Left ventricle myocardium inferior (tissue), 1 donor: ENCODE data around the gene NT5C1B. TPM values are rescaled to one million over a fixed set of nuclear protein-coding genes. Genes with fewer than 3 reads are reported as not detected.
A peak's percentile ranks its signal among the peaks of the same experiment; 100 is the strongest.

Experiments used
- DNase-seq: peaks from one replicate; pipeline ENCODE4 v3.0.0-alpha.2; 2020
- H3K27ac ChIP-seq: fragments of 200-600 bp; replicated peaks from 2 replicates; pipeline ENCODE4 v1.8.0; 2021
- H3K27me3 ChIP-seq: fragments of 200-600 bp; 2 replicates; pipeline ENCODE4 v1.8.0; 2021; ENCODE audit warnings: low read depth
- H3K36me3 ChIP-seq: fragments of 200-600 bp; 2 replicates; pipeline ENCODE4 v1.8.0; 2021
- H3K4me1 ChIP-seq: fragments of 200-600 bp; 2 replicates; pipeline ENCODE4 v1.8.0; 2021
- H3K4me3 ChIP-seq: fragments of 200-600 bp; 2 replicates; pipeline ENCODE4 v1.8.0; 2021; ENCODE audit warnings: mild to moderate bottlenecking, moderate library complexity
- H3K9me3 ChIP-seq: fragments of 200-600 bp; replicated peaks from 2 replicates; pipeline ENCODE4 v1.8.0; 2021
- CTCF ChIP-seq: fragments of 200-600 bp; IDR thresholded peaks from 2 replicates; pipeline ENCODE4 v1.8.0; 2021; ENCODE audit warnings: antibody characterized with exemption, mild to moderate bottlenecking, borderline replicate concordance
- intact Hi-C: fragments of 100-400 bp; cut with micrococcal nuclease; formaldehyde crosslinking; loops from one replicate; pipeline ENCODE4 v1.11.0; 2022
- total RNA-seq: library from RNA; stranded (reverse); fragmentation: NEBNext Ultra II Directional; extraction: Animal tissue kit (Norgen Biotek cat#: 25700); gene quantifications from one replicate; pipeline ENCODE4 v1.2.1, GENCODE V29; 2021
- donor health status: DM: no; HTN: yes; CAD: no; lungs with severe emphysema.

Gene NT5C1B
- total RNA-seq, 1 donor from 2014 or later, result not detected

GRCh38 chr2:18583905-18584607 is 5.3 kb downstream of the NT5C1B start:
- no peak overlapping the region for H3K27ac ChIP-seq
- no peak for TF ChIP-seq CTCF
- H3K4me3 ChIP-seq, result no peak overlapping the region
- peaks cover 14% of the 10 kb centered on the region for H3K9me3 ChIP-seq
- no peaks in the 10 kb centered on the region for H3K36me3 ChIP-seq
- intact Hi-C loops, result no loop called here
- H3K4me1 ChIP-seq, result no peaks in the 10 kb centered on the region
- DNase-seq, result no peak
- H3K27me3 ChIP-seq, result no peaks in the 10 kb centered on the region

GRCh38 chr2:18580606-18581005 is 8.8 kb downstream of the NT5C1B start:
- no peak for TF ChIP-seq CTCF
- Histone ChIP-seq H3K36me3 (no peaks in the 10 kb centered on the region), H3K4me3 (no peak overlapping the region), H3K9me3 (peaks cover 23% of the 10 kb centered on the region), H3K4me1 (no peaks in the 10 kb centered on the region), H3K27me3 (no peaks in the 10 kb centered on the region), H3K27ac (no peak overlapping the region)
- intact Hi-C loops, result no loop called here
- no peak for DNase-seq

- DNase-seq, result no peak
- intact Hi-C loops, result no loop called here
- Histone ChIP-seq H3K4me3 (no peak overlapping the region), H3K27ac (no peak overlapping the region), H3K4me1 (no peaks in the 10 kb centered on the region), H3K9me3 (peaks cover 23% of the 10 kb centered on the region), H3K27me3 (no peaks in the 10 kb centered on the region), H3K36me3 (no peaks in the 10 kb centered on the region)
- no peak for TF ChIP-seq CTCF
Measured at GRCh38 chr2:18578033-18578432, 11.3 kb downstream of the NT5C1B start.

- no peak for DNase-seq
- Histone ChIP-seq H3K27me3 (no peaks in the 10 kb centered on the region), H3K4me3 (no peak overlapping the region), H3K27ac (no peak overlapping the region), H3K9me3 (peaks cover 5% of the 10 kb centered on the region), H3K4me1 (peaks cover 4% of the 10 kb centered on the region), H3K36me3 (peaks cover 20% of the 10 kb centered on the region)
- intact Hi-C loops, result no loop called here
- TF ChIP-seq CTCF, result no peak
Measured at GRCh38 chr2:18566145-18566769, 23.1 kb downstream of the NT5C1B start.

- Histone ChIP-seq H3K4me3 (peak overlapping the region; percentile 93), H3K27me3 (no peaks in the 10 kb centered on the region), H3K4me1 (peaks cover 53% of the 10 kb centered on the region), H3K9me3 (peaks cover 5% of the 10 kb centered on the region), H3K36me3 (peaks cover 14% of the 10 kb centered on the region), H3K27ac (peak overlapping the region; percentile 99)
- DNase-seq, result no peak
- TF ChIP-seq CTCF, result no peak
- intact Hi-C loops, result no loop called here
Measured at GRCh38 chr2:18560797-18561085, 28.6 kb downstream of the NT5C1B start.
